ENCODE measurements around the gene SLC6A15. TPM values are rescaled to one million over a fixed set of nuclear protein-coding genes. Genes with fewer than 3 reads are reported as not detected.

Gene SLC6A15
- total and polyA plus RNA-seq, 9 of the 15 experiments (the other 6 are each of a cell fraction or from before 2014, with no cell fraction given), result not detected

DNA sequence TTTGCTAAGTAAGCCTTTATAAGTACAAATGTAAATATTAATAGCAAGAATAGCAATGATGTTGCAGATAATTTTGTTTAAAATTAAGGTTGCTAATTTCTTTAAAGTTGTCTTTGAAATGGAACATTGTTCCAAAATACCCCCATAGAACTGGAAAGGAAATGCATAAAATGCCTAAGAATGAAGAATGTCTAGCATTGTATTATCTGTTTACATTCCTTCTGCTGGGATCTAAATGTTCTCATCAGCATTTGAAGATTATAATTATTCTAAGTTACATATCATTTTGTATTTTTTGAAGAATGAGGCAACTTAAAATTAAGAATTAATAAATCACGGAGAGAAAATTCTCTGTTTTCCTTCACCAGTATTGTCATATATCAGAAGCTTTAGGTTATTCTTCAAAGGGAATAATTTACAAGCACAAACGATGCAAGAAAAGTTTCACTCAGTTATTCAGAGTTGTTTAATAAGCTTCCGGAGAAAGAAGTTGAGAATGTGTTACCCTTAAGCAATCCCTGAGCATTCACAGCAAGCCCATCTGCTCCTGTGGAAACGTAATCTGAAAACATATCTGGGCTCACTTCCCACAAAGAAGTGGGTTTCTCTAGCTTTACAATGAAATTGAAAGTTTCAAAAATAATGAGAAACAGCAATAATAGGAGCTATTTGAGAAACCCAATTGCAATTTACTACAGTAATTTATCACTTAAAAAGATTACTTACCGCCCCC, 21.3 kb downstream of the SLC6A15 start:
- Histone ChIP-seq H3K27ac (ENCODE audit: extremely low read depth, low read depth, low read length) (no peak overlapping the region), H3K9me3 (replicated peaks; ENCODE audit: control insufficient read depth, insufficient read depth, low read depth, low read length) (no peaks in the 10 kb centered on the region), H3K4me2 (ENCODE audit: insufficient read depth, low read length) (no peak overlapping the region), H3K36me3 (ENCODE audit: control insufficient read depth, insufficient read depth, low read length) (no peaks in the 10 kb centered on the region), H3K27me3 (ENCODE audit: control insufficient read depth in 2 of 2, insufficient read depth in 2 of 2, low read length in 2 of 2) (no peaks in the 10 kb centered on the region), H3K4me3 (no peak overlapping the region), H2AFZ (ENCODE audit: low read depth, low read length) (no peak overlapping the region), H4K20me1 (replicated peaks; ENCODE audit: control insufficient read depth, insufficient read depth, low read length) (no peaks in the 10 kb centered on the region), H3K9me1 (ENCODE audit: control insufficient read depth, insufficient read depth, low read length) (no peaks in the 10 kb centered on the region), H3K79me2 (ENCODE audit: control insufficient read depth, insufficient read depth, low read length) (no peaks in the 10 kb centered on the region), H3K4me1 (replicated peaks in 1 of 2; ENCODE audit: control insufficient read depth in 2 of 2, insufficient read depth in 2 of 2, low read length in 2 of 2) (no peaks in the 10 kb centered on the region), H3K9ac (ENCODE audit: insufficient read depth in 1 of 2, low read depth in 2 of 2, low read length in 2 of 2) (no peak overlapping the region)
- ChIA-PET POLR2A (no interaction called here), CTCF (ENCODE audit: low intra/inter-chr PET ratio) (no interaction called here)
- WGBS (ENCODE audit: insufficient coverage, low coverage, missing lambda C conversion rate), result 0% methylated on average over 5 of the region's 5 CpGs
- no peak for ATAC-seq
- BruUV-seq (replicated peaks), result no TSS peak
- intact Hi-C loops (cut with micrococcal nuclease), result no loop called here
- in situ Hi-C loops (cut with MboI), result no loop called here
- FAIRE-seq, result no peak
- TF ChIP-seq NFRKB (IDR thresholded peaks at IDR 0.05; ENCODE audit: low read depth), result no peak
- no peak for TF ChIP-seq SREBF2 (CRISPR knock-in tag; IDR thresholded peaks at IDR 0.05)
- TF ChIP-seq, protein P1, sequence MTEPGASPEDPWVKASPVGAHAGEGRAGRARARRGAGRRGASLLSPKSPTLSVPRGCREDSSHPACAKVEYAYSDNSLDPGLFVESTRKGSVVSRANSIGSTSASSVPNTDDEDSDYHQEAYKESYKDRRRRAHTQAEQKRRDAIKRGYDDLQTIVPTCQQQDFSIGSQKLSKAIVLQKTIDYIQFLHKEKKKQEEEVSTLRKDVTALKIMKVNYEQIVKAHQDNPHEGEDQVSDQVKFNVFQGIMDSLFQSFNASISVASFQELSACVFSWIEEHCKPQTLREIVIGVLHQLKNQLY (CRISPR knock-in tag; conservative IDR thresholded peaks at IDR 0.05), result no peak
- TF ChIP-seq TGIF2 (CRISPR knock-in tag; IDR thresholded peaks at IDR 0.05), result no peak
- TF ChIP-seq, protein P2, sequence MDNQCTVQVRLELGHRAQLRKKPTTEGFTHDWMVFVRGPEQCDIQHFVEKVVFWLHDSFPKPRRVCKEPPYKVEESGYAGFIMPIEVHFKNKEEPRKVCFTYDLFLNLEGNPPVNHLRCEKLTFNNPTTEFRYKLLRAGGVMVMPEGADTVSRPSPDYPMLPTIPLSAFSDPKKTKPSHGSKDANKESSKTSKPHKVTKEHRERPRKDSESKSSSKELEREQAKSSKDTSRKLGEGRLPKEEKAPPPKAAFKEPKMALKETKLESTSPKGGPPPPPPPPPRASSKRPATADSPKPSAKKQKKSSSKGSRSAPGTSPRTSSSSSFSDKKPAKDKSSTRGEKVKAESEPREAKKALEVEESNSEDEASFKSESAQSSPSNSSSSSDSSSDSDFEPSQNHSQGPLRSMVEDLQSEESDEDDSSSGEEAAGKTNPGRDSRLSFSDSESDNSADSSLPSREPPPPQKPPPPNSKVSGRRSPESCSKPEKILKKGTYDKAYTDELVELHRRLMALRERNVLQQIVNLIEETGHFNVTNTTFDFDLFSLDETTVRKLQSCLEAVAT (IDR thresholded peaks at IDR 0.05), result no peak
- TF ChIP-seq HSF4 (CRISPR knock-in tag; IDR thresholded peaks at IDR 0.05; ENCODE audit: borderline replicate concordance), result no peak
- no peak for TF ChIP-seq TBL1XR1 (IDR thresholded peaks at IDR 0.05; ENCODE audit: low read length in 2 of 2)
- no peak for DNase-seq (ENCODE audit: extremely low read depth in 1 of 4, low spot score in 3 of 4)

Measured in K562 (cell line).